Esophagus squamous epithelium (tissue), 4 donors: ENCODE data around the gene RNF183.

Experiments
- CTCF ChIP-seq, 6 experiments: fragments of 450-650 bp in 4 of 6; fragments of 200-600 bp in 2 of 6; sonication (generic) in 2 of 6; IDR thresholded peaks; one replicate each; pipeline ENCODE4 v1.5.1; 2016 to 2019; ENCODE audit warnings: antibody characterized with exemption in 6 of 6, mild to moderate bottlenecking in 4 of 6, moderate library complexity in 4 of 6
- POLR2A ChIP-seq, 4 donors: fragments of 450-650 bp; IDR thresholded peaks; one replicate each; pipeline ENCODE4 v1.6.1; 2017; ENCODE audit warnings: antibody characterized with exemption in 4 of 4, mild to moderate bottlenecking in 4 of 4, moderate library complexity in 3 of 4

DNA sequence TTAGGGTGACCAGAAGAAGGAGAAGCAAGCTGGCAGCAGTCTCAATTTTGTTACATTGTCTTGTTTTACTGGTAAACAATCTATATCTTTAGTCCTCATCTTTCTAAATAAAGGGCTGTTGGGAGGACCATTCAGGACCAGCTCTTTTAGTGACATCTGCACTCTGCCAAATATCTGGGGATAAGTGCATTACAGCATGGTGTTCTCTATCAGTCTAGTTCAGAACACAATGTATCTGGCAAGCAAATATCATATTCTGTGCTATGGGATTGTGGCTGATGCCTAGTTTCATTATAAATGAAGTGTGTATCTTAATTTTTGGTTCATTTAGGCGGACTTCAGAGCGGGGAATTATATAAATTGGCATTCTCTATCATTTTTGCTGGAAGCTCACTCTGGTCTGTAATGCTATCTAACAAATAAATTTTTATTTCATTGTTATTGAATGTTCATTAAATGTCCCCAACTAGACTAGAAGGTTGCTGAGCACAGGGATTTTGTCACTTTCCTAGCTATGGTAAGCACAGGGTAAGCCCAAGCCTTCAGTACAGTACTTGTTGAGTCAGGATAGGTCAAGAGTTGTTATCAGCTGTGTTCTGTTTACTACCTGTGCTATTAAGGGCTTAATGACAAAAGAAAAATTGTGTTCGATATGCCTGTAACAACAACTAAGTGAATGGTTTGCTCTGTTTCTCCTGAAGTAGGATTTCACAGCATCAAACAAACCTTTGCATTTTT lies 25.0 kb upstream of the RNF183 start:
- TF ChIP-seq CTCF (IDR thresholded peaks at IDR 0.05) (no peak), POLR2A (IDR thresholded peaks at IDR 0.05) (no peak)
